Nephron progenitor cell (in vitro differentiated cells): ENCODE data around the gene KIRREL3.

ENCODE experiments used
- DNase-seq: peaks from one replicate; pipeline ENCODE4 v3.0.0; 2021
- H3K27ac Mint-ChIP-seq: 2 replicates; pipeline ENCODE4 v1.8.0; 2021; ENCODE audit warnings: mild to moderate bottlenecking, moderate library complexity, mixed read lengths
- H3K27me3 Mint-ChIP-seq: 2 replicates; pipeline ENCODE4 v1.8.0; 2021; ENCODE audit warnings: mild to moderate bottlenecking, low read depth, mixed read lengths; ENCODE audit not compliant: poor library complexity
- H3K36me3 Mint-ChIP-seq: 2 replicates; pipeline ENCODE4 v1.8.0; 2021; ENCODE audit warnings: low read depth, mixed read lengths
- H3K4me1 Mint-ChIP-seq: 2 replicates; pipeline ENCODE4 v1.8.0; 2021; ENCODE audit warnings: mixed read lengths
- H3K4me3 Mint-ChIP-seq: 2 replicates; pipeline ENCODE4 v1.8.0; 2021; ENCODE audit warnings: mild to moderate bottlenecking, moderate library complexity, mixed read lengths
- H3K9me3 Mint-ChIP-seq: 2 replicates; pipeline ENCODE4 v1.8.0; 2021; ENCODE audit warnings: mild to moderate bottlenecking, moderate library complexity, mixed read lengths
- TF ChIP-seq, protein P1 (sequence below): fragments of 200-600 bp; sonication (generic); IDR thresholded peaks from 2 replicates; pipeline ENCODE4 v1.5.0; 2021; ENCODE audit warnings: antibody characterized with exemption

KIRREL3 gene

DNA sequence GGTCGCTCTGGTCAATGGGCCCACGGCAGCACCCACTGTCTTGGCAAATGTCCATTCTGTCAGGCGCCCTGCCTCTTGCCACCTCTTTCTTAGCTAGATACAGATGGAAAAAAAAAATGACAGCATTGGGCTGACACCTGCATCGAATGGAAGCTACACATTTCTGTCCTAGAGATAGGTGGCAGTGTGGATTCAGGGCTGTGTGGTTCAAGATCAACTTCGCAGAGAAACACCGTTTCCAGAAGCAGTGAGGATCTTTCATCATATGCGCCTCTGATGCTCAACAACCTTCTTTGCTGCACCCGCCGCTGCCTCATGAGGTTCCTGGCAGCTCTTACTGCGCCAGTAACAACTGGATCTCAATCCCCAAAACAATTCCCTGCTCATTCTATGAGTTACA is 236.3 kb downstream of the KIRREL3 start:
- peaks cover 42% of the 10 kb centered on the region for H3K4me1 Mint-ChIP-seq
- H3K36me3 Mint-ChIP-seq: no peaks in the 10 kb centered on the region
- TF ChIP-seq, protein P1, sequence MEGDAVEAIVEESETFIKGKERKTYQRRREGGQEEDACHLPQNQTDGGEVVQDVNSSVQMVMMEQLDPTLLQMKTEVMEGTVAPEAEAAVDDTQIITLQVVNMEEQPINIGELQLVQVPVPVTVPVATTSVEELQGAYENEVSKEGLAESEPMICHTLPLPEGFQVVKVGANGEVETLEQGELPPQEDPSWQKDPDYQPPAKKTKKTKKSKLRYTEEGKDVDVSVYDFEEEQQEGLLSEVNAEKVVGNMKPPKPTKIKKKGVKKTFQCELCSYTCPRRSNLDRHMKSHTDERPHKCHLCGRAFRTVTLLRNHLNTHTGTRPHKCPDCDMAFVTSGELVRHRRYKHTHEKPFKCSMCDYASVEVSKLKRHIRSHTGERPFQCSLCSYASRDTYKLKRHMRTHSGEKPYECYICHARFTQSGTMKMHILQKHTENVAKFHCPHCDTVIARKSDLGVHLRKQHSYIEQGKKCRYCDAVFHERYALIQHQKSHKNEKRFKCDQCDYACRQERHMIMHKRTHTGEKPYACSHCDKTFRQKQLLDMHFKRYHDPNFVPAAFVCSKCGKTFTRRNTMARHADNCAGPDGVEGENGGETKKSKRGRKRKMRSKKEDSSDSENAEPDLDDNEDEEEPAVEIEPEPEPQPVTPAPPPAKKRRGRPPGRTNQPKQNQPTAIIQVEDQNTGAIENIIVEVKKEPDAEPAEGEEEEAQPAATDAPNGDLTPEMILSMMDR: no peak
- DNase-seq: no peak
- no peak overlapping the region for H3K4me3 Mint-ChIP-seq
- H3K27ac Mint-ChIP-seq: no peak overlapping the region
- peaks cover 12% of the 10 kb centered on the region for H3K27me3 Mint-ChIP-seq
- no peaks in the 10 kb centered on the region for H3K9me3 Mint-ChIP-seq

DNA sequence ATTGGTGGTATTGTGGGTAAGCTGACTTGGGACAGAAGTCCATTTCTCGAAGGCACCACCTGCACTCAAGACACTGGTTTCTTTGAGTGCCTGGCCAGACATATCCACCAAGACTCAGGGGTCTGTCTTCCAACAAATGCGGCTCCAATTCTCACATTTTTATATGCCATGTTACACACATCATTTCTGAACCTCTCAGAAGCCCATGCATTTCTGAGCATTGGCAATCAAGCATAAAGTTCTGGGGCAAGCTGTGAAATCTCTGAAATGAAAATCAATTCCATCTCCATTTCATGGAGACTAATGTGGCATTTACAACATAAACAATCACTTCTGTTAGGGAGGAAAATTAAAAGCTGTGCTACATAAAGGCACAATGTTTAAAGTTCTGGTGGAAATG is 243.7 kb downstream of the KIRREL3 start:
- Mint-ChIP-seq H3K27me3 (peaks cover 13% of the 10 kb centered on the region), H3K36me3 (peaks cover 4% of the 10 kb centered on the region), H3K27ac (no peak overlapping the region), H3K4me3 (no peak overlapping the region), H3K9me3 (peaks cover 4% of the 10 kb centered on the region), H3K4me1 (peaks cover 18% of the 10 kb centered on the region)
- DNase-seq: no peak
- TF ChIP-seq, protein P1: no peak

DNA sequence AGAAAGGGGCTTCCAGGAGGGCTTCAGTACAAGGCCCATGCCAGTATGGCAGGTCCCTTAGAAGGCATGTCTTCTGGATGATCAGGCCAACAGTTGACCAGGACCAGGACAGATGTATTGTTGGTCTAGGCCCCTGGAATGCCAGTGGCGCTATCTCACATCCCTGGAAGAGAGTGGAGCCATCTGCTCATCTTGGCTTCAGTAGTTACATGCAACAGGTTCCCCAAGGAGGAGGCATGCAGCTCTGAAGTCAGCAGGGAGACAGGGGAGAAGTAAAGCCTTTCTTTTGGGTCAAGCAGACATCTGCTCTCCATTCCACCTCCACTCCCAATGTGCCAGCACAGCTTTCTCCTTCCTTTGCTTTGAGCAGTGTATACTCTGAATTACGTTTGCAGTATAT is 244.1 kb downstream of the KIRREL3 start:
- Mint-ChIP-seq H3K4me3 (no peak overlapping the region), H3K36me3 (peaks cover 5% of the 10 kb centered on the region), H3K4me1 (peaks cover 18% of the 10 kb centered on the region), H3K27me3 (peaks cover 15% of the 10 kb centered on the region), H3K9me3 (peaks cover 6% of the 10 kb centered on the region), H3K27ac (no peak overlapping the region)
- TF ChIP-seq, protein P1: no peak
- no peak for DNase-seq

DNA sequence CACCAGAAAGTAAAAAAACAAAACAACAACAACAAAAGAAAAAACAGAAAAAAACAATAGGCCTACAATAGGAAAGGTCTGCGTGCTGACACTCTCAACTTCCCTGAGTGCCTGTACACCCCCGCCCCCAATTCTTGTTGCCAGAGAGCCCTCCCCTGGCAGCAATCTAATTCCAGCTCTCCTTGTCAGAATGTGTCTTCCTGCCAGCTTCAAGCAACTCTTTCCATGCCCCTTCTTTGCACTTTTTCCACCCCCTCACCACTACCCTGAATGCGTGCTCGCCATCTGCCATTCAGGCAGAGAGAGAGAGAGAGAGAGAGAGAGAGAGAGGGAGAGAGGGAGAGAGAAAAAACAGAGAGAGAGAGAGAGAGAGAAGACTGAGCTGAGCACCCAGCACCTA is 245.0 kb downstream of the KIRREL3 start:
- peaks cover 12% of the 10 kb centered on the region for H3K27me3 Mint-ChIP-seq
- peaks cover 10% of the 10 kb centered on the region for H3K9me3 Mint-ChIP-seq
- H3K4me1 Mint-ChIP-seq: peaks cover 18% of the 10 kb centered on the region
- TF ChIP-seq, protein P1: no peak
- DNase-seq: no peak
- peaks cover 10% of the 10 kb centered on the region for H3K36me3 Mint-ChIP-seq
- peak overlapping the region; percentile 47 for H3K4me3 Mint-ChIP-seq
- H3K27ac Mint-ChIP-seq: peak overlapping the region; percentile 76

DNA sequence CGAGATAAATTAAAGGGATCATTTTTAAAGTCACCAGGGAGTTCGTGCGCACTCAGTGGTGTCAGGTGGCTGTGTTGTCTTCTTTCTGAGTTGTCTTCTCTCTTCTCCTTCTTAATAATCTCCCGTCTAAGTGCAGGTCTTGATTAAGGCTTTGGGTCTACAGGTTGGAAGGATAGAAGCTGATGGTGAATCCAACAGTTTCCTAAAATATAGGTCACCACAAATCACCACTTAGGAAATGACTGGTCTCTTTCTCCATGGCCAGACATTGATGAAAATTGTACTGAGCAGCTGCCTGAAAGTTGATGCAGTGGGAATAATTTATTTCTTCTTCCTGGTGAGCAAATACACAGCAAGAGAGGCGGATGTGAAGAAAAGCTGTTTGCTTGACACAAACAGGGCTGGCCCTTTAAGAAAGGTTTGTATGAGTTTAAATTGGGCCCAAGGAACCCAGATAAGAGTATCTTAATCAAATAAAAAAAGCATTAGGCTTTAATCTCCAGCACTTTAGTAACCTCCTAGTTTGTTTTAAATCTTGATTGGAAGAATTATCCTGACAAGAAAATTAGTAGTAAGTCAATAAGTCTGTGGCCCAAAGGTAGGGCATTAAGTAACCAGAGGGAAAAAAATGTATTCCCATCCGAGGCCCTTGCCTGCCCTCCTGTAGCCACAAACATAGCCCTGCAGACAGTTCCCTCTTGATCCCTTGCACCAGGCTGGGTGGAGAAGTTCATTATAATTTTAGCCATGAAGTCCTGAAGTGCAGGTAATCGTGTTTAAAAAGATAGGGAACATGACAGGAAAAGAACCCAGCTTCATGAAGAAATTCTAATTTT is 245.8 kb downstream of the KIRREL3 start:
- Mint-ChIP-seq H3K4me3 (no peak overlapping the region), H3K27ac (peak overlapping the region; percentile 12), H3K36me3 (peaks cover 10% of the 10 kb centered on the region), H3K4me1 (peaks cover 21% of the 10 kb centered on the region), H3K27me3 (peaks cover 5% of the 10 kb centered on the region), H3K9me3 (peaks cover 10% of the 10 kb centered on the region)
- DNase-seq: no peak
- TF ChIP-seq, protein P1: no peak

DNA sequence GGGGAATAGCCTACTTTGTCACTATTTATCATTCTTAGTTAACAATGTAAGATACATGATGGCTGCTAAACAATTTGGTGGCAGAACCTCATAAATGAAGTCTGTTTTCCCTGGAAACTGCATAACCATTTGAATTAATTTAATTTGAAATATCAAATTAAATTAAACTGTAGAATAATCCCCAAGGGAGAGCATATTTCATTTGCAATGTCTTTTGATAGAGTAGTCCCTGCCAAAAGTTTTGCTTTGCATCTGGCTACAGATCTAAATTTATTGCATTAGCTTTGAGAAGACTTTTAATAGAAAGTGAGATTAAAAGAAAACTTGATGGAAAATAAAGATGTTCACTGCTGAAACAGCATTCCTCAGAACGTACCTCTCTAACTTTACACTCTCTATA is 246.6 kb downstream of the KIRREL3 start:
- H3K36me3 Mint-ChIP-seq: peaks cover 10% of the 10 kb centered on the region

More for the DNA sequence above, 246.6 kb downstream of the KIRREL3 start:
- Mint-ChIP-seq H3K27me3 (peaks cover 3% of the 10 kb centered on the region), H3K27ac (no peak overlapping the region), H3K4me1 (peaks cover 29% of the 10 kb centered on the region), H3K4me3 (no peak overlapping the region), H3K9me3 (peaks cover 10% of the 10 kb centered on the region)
- DNase-seq: no peak
- TF ChIP-seq, protein P1: no peak
